Kidney epithelial cell (primary cell): ENCODE measurements around the gene ZNF791. TPM values are rescaled to one million over a fixed set of nuclear protein-coding genes. Genes with fewer than 3 reads are reported as not detected.
"Not testable (repeated sequence)": the region's sequence is repeated elsewhere in the genome, so short reads cannot be mapped to it uniquely, and the experiment has no call there.

ENCODE experiments used
- DNase-seq: peaks from one replicate; pipeline ENCODE4 v3.0.0-alpha.2; 2010; ENCODE audit warnings: low read depth
- H3K27me3 ChIP-seq: 2 replicates; pipeline ENCODE4 v1.6.0; 2011; ENCODE audit warnings: low read length; ENCODE audit not compliant: control insufficient read depth, insufficient read depth
- H3K36me3 ChIP-seq: 2 replicates; pipeline ENCODE4 v1.5.1; 2011; ENCODE audit warnings: low read length; ENCODE audit not compliant: control insufficient read depth, insufficient read depth
- H3K4me3 ChIP-seq: 2 replicates; pipeline ENCODE4 v1.5.1; 2011; ENCODE audit warnings: low read depth, mild to moderate bottlenecking, control low read depth, low read length
- total RNA-seq: library from RNA; depleted of rRNA; stranded (reverse); fragments of >200 nt; gene quantifications from 2 replicates; pipeline ENCODE4 v1.2.3, GENCODE V29; 2015
- TF ChIP-seq, protein P1 (sequence below): IDR thresholded peaks from 2 replicates; pipeline ENCODE4 v1.5.1; 2011; ENCODE audit warnings: mild to moderate bottlenecking, moderate library complexity, low read length, control low read depth, inconsistent platforms; ENCODE audit not compliant: insufficient read depth, poor library complexity, severe bottlenecking

The ZNF791 gene
- total RNA-seq, 1 donor from 2014 or later = 11.0 TPM

DNA sequence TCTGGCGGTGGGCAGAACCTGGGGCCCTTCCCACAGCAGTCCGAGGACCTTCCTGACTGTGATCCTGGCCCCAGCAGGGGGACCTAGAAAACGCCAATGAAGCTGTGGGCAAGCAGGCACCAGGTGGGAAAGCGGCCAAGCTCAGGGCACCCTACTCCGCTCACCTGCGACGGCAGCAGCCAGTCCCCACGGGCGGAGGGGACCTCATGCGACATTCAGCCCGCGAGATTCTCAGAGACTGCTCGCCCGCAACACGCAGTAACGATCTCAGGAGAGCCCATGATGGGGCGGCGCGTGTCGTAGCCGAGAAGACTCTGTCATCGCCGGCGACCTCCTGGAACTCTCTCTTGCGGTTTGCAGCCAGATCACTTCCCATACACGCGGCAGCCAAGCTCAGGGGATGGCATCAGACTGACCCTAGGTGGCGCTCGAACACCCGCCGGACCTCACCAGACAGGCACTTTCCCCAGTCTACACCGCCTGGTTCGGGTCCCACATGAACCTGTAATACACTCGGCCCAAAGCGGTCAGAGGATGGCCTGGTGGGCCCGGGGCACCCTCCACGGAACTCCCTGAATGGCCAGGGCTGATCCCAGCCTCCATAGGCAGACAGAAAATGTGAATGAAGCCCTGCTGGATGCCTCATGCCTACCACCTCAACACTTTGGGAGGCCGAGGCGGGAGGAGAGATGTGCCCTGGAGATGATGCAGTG is 29.3 kb downstream of the ZNF791 start:
- peak; percentile 35 for DNase-seq
- Histone ChIP-seq H3K4me3 (no peak overlapping the region), H3K27me3 (no peaks in the 10 kb centered on the region), H3K36me3 (no peaks in the 10 kb centered on the region)
- TF ChIP-seq, protein P1, sequence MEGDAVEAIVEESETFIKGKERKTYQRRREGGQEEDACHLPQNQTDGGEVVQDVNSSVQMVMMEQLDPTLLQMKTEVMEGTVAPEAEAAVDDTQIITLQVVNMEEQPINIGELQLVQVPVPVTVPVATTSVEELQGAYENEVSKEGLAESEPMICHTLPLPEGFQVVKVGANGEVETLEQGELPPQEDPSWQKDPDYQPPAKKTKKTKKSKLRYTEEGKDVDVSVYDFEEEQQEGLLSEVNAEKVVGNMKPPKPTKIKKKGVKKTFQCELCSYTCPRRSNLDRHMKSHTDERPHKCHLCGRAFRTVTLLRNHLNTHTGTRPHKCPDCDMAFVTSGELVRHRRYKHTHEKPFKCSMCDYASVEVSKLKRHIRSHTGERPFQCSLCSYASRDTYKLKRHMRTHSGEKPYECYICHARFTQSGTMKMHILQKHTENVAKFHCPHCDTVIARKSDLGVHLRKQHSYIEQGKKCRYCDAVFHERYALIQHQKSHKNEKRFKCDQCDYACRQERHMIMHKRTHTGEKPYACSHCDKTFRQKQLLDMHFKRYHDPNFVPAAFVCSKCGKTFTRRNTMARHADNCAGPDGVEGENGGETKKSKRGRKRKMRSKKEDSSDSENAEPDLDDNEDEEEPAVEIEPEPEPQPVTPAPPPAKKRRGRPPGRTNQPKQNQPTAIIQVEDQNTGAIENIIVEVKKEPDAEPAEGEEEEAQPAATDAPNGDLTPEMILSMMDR = peak; percentile 70

DNA sequence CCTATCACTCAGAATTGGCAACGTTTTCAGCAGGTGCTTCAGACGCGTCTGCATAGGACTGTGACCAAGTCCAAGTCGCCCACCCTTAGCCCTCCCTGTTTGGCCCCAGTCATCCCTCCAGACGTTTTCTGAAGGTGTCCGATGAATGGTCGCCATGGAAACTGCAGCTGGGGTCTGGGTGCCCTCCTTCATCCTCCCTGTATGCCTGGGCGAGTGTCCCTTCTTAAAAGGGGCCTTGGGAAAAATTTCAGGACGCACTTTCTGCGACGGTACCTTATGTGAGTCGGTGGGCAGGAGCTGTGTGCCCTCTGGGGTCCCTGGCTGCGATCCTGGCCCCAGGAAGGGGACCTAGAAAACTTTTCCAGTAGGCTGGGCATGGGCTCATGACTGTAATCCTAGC is 30.7 kb downstream of the ZNF791 start:
- no peaks in the 10 kb centered on the region for H3K36me3 ChIP-seq
- H3K4me3 ChIP-seq = no peak overlapping the region
- TF ChIP-seq, protein P1 = no peak
- DNase-seq = no peak
- H3K27me3 ChIP-seq = no peaks in the 10 kb centered on the region

DNA sequence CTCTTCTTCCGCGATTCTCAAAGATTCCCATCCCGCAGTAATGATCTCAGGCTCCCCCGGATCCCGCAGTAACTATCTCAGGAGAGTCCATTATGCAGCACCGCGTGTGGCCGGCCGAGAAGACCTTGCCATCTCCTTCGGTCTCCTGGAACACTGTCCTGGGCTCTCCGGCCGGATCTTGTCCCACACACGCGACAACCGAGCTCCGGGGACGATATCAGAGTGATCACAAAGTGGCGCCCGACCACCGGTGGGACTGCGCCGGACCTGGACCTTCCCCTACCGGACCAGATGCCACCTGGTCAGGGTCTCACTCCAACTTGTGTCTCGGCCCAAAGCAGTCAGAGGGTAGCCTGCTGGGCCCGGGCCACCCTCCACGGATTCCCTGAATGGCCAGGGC is 31.8 kb downstream of the ZNF791 start:
- Histone ChIP-seq H3K36me3 (no peaks in the 10 kb centered on the region), H3K27me3 (no peaks in the 10 kb centered on the region), H3K4me3 (no peak overlapping the region)
- TF ChIP-seq, protein P1 = no peak
- no peak for DNase-seq

DNA sequence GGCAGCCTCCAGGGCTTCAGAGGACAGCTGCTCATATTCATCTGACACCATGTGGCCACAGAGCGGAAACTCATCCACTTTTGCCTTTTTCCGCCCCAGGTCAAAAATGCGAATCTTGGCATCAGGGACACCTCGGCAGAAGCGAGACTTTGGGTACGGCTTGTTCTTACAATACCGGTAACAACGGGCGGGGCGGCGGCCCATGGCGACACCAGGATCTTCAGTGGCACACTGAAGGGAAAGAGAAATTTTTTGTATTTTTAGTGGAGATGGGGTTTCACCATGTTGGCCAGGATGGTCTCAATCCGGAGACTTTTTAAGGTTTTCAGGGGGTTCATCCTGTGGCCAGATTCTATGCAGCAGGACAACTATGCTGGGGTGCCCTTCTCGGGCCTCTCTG is 33.0 kb downstream of the ZNF791 start:
- H3K36me3 ChIP-seq, H3K27me3 ChIP-seq, DNase-seq, H3K4me3 ChIP-seq: not testable (repeated sequence)

DNA sequence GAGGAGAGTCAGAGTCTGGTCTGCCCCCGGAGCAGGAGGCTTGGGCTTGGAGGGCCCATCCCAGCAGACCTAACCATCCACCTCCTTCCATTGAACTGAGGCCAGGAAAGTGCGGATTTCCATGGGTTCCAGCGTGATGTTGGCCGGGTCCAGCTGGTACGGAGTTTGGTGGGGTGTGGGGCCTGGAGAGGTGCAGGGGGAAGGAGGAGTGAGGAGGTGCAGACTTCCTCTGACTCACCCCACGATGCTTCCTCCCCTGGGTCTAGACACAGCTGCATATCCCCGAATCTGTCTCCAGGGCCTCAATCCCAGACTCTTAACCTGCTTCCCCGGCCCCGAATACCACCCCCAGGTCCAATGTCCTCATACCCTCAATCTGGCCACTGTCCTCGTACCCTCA is 35.8 kb downstream of the ZNF791 start:
- H3K4me3 ChIP-seq = no peak overlapping the region
- TF ChIP-seq, protein P1 = no peak
- H3K36me3 ChIP-seq = no peaks in the 10 kb centered on the region
- DNase-seq = no peak
- H3K27me3 ChIP-seq = no peaks in the 10 kb centered on the region

DNA sequence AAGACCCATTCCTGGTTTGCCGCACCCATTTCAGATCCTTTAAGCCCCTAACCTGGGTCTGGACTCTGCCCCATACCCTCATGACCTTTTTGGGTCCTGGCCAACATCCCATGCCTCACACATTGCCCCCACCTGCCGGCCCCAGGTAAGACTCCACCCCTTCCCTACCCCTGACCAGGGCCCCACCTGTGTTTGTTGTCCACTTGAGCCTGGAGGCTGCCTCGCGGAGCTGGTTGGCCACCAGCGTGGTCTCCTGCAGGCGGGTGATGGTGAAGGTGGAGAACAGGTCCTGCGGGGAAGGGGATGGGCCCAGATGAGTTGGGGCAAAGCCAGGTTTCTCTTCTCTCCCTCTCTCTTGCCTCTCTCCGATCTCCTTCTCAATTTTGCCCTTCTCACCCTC is 36.3 kb downstream of the ZNF791 start:
- H3K36me3 ChIP-seq = no peaks in the 10 kb centered on the region

More for the DNA sequence above, 36.3 kb downstream of the ZNF791 start:
- Histone ChIP-seq H3K27me3 (no peaks in the 10 kb centered on the region), H3K4me3 (no peak overlapping the region)
- DNase-seq = no peak
- TF ChIP-seq, protein P1 = no peak
